Measurements from ENCODE around the gene IFT52. TPM values are rescaled to one million over a fixed set of nuclear protein-coding genes. Genes with fewer than 3 reads are reported as not detected.

The IFT52 gene
- total and polyA plus RNA-seq, 5 donors = 8.1 to 14.1 (median 11.4) TPM

DNA sequence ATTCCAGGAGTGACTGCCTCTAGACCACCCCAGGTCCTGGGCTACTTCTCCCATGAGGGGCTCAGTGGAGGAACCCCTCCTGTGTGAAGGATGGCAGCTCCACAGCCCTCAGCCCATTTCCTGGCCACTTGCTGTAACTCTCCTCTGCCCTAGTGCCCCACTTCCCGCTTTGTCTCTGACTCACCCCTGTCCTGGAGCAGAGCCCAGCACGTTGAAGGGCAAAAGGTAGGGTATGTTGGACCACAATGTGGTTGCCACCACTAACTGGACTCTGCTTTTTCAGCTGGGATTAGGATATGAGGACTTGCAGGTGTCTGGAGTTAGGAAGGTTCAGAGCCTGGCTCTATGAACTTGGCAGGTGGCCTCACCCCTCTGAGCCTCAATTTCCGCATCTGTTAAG lies 78.6 kb downstream of the IFT52 start:
- DNase-seq (no peak), ATAC-seq (no peak)
- H3K4me3 ChIP-seq (ENCODE audit: low read length) = no peak overlapping the region
- no peaks in the 10 kb centered on the region for H3K9me3 ChIP-seq (ENCODE audit: control insufficient read depth, low read length)
- H3K27me3 ChIP-seq (ENCODE audit: control insufficient read depth, insufficient read depth) = peaks cover 5% of the 10 kb centered on the region
- 82% methylated on average over 3 of the region's 3 CpGs for WGBS
- H3K27ac ChIP-seq (ENCODE audit: low read length) = no peak overlapping the region
- intact Hi-C loops (cut with DNase I) = no loop called here
- peaks cover 4% of the 10 kb centered on the region for H3K4me1 ChIP-seq (ENCODE audit: control insufficient read depth, insufficient read depth, low read length)

DNA sequence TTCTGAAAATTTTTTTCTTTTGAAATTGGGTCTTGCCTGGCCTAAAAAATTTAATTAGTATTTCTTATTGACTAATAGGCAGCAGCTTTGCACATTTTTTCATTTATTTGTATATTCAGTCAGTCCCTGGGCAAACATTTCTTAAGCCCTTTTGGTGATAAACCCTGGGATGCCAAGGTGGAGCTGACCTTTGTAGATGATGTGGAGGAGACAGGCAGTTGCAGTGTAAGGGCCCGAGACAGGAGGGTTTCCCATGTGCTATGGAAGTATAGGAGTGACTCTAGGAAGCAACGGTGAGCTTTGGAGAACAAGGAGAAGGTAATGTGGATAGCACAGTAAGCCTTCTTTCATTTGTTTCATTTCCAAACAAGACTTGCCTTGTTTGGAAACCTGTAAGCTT lies 79.7 kb downstream of the IFT52 start:
- no peak for DNase-seq
- intact Hi-C loops (cut with DNase I) = no loop called here
- H3K27ac ChIP-seq (ENCODE audit: low read length) = no peak overlapping the region
- no peak for ATAC-seq
- no peak overlapping the region for H3K4me3 ChIP-seq (ENCODE audit: low read length)
- peaks cover 4% of the 10 kb centered on the region for H3K4me1 ChIP-seq (ENCODE audit: control insufficient read depth, insufficient read depth, low read length)
- peaks cover 3% of the 10 kb centered on the region for H3K27me3 ChIP-seq (ENCODE audit: control insufficient read depth, insufficient read depth)
- WGBS = 91% methylated on average over 2 of the region's 2 CpGs
- no peaks in the 10 kb centered on the region for H3K9me3 ChIP-seq (ENCODE audit: control insufficient read depth, low read length)

DNA sequence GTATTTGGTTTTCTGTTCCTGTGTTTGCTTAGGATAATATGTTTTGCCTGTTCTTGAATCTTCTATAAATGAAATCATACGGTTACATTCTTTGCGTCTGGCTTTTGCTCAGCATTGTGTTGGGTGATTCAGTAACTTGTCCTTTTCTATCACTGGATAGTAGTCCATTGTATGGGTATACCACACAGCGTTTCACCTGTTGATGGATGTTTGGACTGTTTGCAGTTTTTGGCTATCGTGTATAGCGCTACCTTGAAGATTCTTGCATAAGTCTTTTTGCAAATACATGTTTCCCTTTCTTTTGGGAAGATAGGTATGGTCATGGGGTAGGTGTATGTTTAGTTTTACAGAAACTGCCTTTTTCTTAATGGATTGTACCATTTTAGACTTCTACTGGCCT lies 85.6 kb downstream of the IFT52 start:
- Histone ChIP-seq H3K4me1 (ENCODE audit: control insufficient read depth, insufficient read depth, low read length) (no peaks in the 10 kb centered on the region), H3K9me3 (ENCODE audit: control insufficient read depth, low read length) (no peaks in the 10 kb centered on the region), H3K27me3 (ENCODE audit: control insufficient read depth, insufficient read depth) (no peaks in the 10 kb centered on the region), H3K4me3 (ENCODE audit: low read length) (no peak overlapping the region), H3K27ac (ENCODE audit: low read length) (no peak overlapping the region)
- intact Hi-C loops (cut with DNase I) = no loop called here
- ATAC-seq (no peak), DNase-seq (no peak)
- 93% methylated on average over 5 of the region's 5 CpGs for WGBS

DNA sequence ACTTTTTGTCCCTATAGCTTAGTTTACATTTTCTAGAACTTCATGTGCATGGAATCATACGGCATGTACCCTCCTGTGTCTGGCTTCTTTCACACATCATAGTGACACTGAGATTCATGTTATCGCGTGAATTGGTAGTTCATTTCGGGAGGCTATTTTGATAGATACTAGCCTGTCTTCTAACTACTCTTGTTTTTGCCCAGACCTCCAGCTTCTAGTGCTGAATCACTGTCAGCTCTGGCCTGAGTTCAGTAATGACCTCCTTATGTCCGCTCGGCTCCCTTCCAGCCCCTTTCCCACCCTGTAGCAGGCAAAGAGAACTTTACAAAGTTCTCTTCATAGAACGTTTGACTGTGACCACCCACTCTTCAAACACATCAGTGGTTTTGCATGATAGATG lies 90.2 kb downstream of the IFT52 start:
- intact Hi-C loops (cut with DNase I) = no loop called here
- ATAC-seq = no peak
- no peak overlapping the region for H3K4me3 ChIP-seq (ENCODE audit: low read length)

DNA sequence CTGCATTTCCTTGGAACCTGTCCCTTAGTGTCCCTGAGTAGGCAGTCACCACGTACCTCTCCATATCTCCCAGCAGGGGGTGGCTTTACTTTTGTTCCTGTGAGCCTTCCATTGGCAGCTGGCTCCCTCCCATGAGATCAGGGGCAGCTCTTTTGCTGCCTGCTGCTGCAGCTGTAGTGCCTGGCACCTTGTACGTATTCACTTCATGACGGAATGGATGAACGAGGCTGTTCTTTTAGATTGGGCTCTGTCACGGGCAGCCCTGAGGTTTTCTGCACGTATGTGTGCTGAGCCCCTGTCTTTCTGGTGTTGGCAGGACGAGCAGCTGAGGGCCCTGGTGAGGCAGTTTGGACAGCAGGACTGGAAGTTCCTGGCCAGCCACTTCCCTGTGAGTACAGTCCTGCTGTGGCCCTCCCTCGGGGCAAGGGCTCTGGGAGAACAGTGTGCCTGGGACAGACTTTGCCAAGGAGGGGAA lies 90.8 kb downstream of the IFT52 start:
- Histone ChIP-seq H3K27ac (ENCODE audit: low read length) (no peak overlapping the region), H3K4me1 (ENCODE audit: control insufficient read depth, insufficient read depth, low read length) (no peaks in the 10 kb centered on the region), H3K4me3 (ENCODE audit: low read length) (no peak overlapping the region), H3K27me3 (ENCODE audit: control insufficient read depth, insufficient read depth) (no peaks in the 10 kb centered on the region), H3K9me3 (ENCODE audit: control insufficient read depth, low read length) (no peaks in the 10 kb centered on the region)
- intact Hi-C loops (cut with DNase I) = no loop called here
- WGBS = 66% methylated on average over 8 of the region's 8 CpGs
- DNase-seq (no peak), ATAC-seq (peak in 1 of 2 donors; percentile 54)

More for the DNA sequence above, 90.2 kb downstream of the IFT52 start:
- no peaks in the 10 kb centered on the region for H3K27me3 ChIP-seq (ENCODE audit: control insufficient read depth, insufficient read depth)
- no peaks in the 10 kb centered on the region for H3K9me3 ChIP-seq (ENCODE audit: control insufficient read depth, low read length)
- no peaks in the 10 kb centered on the region for H3K4me1 ChIP-seq (ENCODE audit: control insufficient read depth, insufficient read depth, low read length)
- H3K27ac ChIP-seq (ENCODE audit: low read length) = no peak overlapping the region
- 83% methylated on average over 7 of the region's 7 CpGs for WGBS
- no peak for DNase-seq

DNA sequence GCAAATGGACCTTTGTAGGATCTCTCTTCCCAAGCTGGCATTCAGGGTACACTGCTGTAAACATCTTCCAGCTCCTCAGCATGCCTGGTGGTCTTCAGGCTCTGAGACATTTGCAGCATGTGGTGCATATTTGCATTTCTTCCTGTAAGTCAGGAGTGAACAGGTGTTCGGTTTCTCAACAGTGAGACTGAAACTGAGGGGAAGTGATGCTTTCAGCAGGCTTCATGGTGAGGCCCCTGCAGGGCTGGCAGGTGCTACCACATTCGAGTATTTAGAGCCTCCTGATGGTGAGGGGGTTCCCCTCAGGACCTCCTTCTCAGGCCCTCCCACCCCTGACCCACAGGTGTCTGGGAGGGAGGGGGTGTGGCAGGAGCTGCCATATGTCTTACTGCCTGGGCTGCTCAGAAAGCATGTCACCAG lies 91.3 kb downstream of the IFT52 start:
- Histone ChIP-seq H3K27me3 (ENCODE audit: control insufficient read depth, insufficient read depth) (no peaks in the 10 kb centered on the region), H3K4me1 (ENCODE audit: control insufficient read depth, insufficient read depth, low read length) (no peaks in the 10 kb centered on the region), H3K9me3 (ENCODE audit: control insufficient read depth, low read length) (no peaks in the 10 kb centered on the region), H3K4me3 (ENCODE audit: low read length) (no peak overlapping the region), H3K27ac (ENCODE audit: low read length) (no peak overlapping the region)
- 57% methylated on average over 2 of the region's 2 CpGs for WGBS
- intact Hi-C loops (cut with DNase I) = no loop called here
- no peak for ATAC-seq
- DNase-seq = no peak

DNA sequence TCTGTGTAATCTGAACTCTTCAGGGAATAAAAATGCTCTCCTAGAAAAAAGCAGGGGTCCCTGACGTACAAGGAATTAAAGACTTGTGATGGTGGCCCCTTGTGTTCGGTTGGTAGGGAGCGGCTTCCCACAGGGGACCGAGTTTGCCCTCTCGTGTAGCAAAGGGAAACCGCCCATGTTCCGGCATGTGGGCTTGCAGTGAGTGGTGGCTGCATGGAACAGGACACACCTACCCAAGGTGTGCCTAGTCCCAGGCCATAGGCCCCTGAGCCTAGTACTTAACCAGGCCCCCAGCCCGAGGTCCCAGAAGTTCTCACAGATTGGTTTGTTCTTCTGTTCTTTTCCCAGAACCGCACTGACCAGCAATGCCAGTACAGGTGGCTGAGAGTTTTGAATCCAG lies 91.7 kb downstream of the IFT52 start:
- intact Hi-C loops (cut with DNase I) = no loop called here
- WGBS = 97% methylated on average over 9 of the region's 9 CpGs
- Histone ChIP-seq H3K27ac (ENCODE audit: low read length) (no peak overlapping the region), H3K4me1 (ENCODE audit: control insufficient read depth, insufficient read depth, low read length) (no peaks in the 10 kb centered on the region), H3K4me3 (ENCODE audit: low read length) (no peak overlapping the region), H3K9me3 (ENCODE audit: control insufficient read depth, low read length) (no peaks in the 10 kb centered on the region), H3K27me3 (ENCODE audit: control insufficient read depth, insufficient read depth) (no peaks in the 10 kb centered on the region)
- DNase-seq (no peak), ATAC-seq (no peak)

DNA sequence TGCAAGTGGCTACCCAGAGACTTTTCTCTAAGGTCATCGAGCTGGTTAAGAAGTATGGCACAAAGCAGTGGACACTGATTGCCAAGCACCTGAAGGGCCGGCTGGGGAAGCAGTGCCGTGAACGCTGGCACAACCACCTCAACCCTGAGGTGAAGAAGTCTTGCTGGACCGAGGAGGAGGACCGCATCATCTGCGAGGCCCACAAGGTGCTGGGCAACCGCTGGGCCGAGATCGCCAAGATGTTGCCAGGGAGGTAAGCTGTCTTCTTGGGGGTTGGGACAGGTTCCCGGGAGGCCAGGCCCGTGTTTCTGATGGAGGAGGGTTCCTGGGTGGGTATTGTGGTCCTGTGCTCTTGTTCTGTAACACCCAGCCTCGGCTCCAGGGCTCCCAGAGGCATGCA lies 96.1 kb downstream of the IFT52 start:
- no peak overlapping the region for H3K27ac ChIP-seq (ENCODE audit: low read length)
- no peaks in the 10 kb centered on the region for H3K9me3 ChIP-seq (ENCODE audit: control insufficient read depth, low read length)
- WGBS = 95% methylated on average over 13 of the region's 13 CpGs
- ATAC-seq (no peak), DNase-seq (no peak)
- no peaks in the 10 kb centered on the region for H3K4me1 ChIP-seq (ENCODE audit: control insufficient read depth, insufficient read depth, low read length)
- no peak overlapping the region for H3K4me3 ChIP-seq (ENCODE audit: low read length)
- H3K27me3 ChIP-seq (ENCODE audit: control insufficient read depth, insufficient read depth) = no peaks in the 10 kb centered on the region
- intact Hi-C loops (cut with DNase I) = no loop called here

DNA sequence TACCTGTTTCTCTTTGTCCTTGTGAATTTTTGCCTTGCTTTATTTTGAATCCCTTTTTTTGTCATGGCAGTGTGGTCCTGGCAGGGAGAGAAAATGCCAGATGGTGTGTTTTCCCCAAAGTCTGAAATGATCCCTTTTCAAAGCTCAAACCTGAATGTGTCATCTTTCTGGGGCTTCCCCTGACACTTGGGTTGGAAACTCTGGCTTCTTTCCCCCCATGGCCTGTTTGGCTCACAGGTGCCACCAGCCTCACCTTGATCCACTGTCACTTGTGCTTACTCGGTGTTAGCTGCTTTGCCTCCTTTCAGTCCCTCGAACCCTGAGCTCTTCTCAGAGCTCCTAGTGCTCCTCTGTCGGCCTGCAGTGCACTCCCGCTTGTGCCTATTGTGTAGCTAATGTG lies 98.4 kb downstream of the IFT52 start:
- DNase-seq (no peak), ATAC-seq (no peak)
- no peak overlapping the region for H3K4me3 ChIP-seq (ENCODE audit: low read length)
- no peaks in the 10 kb centered on the region for H3K4me1 ChIP-seq (ENCODE audit: control insufficient read depth, insufficient read depth, low read length)
- H3K27ac ChIP-seq (ENCODE audit: low read length) = no peak overlapping the region
- intact Hi-C loops (cut with DNase I) = no loop called here
- no peaks in the 10 kb centered on the region for H3K9me3 ChIP-seq (ENCODE audit: control insufficient read depth, low read length)
- 87% methylated on average over 4 of the region's 4 CpGs for WGBS
- H3K27me3 ChIP-seq (ENCODE audit: control insufficient read depth, insufficient read depth) = no peaks in the 10 kb centered on the region

DNA sequence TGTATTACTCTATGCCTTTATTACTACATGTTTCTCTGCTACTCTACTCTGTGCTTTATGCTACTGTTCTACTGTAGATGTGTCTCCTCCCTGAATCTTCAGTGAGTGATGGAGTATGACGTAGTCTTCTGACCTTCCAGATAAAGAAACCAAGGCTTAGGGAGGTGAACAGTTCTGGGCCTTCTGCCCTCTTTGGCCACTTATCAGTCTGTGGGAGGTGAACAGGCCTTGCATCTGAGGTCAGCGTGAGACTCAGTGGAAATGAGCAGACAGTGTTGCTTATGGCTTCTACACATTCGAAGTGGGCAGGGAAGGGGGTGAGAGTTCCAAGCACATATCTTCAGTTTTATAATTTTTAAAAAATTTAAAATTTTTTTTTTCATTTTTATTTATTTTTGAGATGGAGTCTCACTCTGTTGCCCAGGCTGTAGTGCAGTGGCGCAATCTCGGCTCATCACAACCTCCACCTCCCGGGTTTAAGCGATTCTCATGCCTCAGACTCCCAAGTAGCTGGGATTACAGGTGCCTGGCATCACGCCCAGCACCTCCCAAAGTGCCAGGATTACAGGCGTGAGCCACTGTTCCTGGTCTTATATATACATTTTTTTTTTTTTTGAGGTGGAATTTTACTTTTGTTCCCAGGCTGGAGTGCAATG lies 100.3 kb downstream of the IFT52 start:
- 88% methylated on average over 9 of the region's 9 CpGs for WGBS
- Histone ChIP-seq H3K27ac (ENCODE audit: low read length) (no peak overlapping the region), H3K4me1 (ENCODE audit: control insufficient read depth, insufficient read depth, low read length) (no peaks in the 10 kb centered on the region), H3K27me3 (ENCODE audit: control insufficient read depth, insufficient read depth) (no peaks in the 10 kb centered on the region), H3K9me3 (ENCODE audit: control insufficient read depth, low read length) (no peaks in the 10 kb centered on the region), H3K4me3 (ENCODE audit: low read length) (no peak overlapping the region)
- intact Hi-C loops (cut with DNase I) = no loop called here
- no peak for ATAC-seq
- no peak for DNase-seq

DNA sequence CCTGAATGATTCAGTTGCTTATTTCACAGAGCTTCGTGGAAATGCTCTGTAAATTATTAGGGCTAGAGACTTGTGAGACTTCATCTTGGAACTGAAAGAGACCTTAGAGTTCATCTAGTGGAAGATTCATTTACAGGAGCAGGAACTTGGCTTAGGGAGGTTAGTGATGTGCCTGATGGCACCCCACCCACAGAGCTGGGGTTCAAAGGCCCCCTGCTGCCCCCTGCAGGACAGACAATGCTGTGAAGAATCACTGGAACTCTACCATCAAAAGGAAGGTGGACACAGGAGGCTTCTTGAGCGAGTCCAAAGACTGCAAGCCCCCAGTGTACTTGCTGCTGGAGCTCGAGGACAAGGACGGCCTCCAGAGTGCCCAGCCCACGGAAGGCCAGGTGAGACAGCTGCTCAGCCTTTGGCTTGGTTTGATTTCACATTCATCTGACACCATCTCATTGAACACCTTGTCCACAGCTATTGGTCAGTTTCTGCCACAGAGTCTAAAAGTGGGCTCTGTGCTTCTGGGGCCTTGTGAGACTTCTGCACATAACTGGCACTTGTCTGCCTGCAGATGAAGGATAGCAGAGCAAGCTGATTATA lies 101.3 kb downstream of the IFT52 start:
- peak in 2 of 3 donors; percentile 27 to 63 for DNase-seq
- ATAC-seq = peak; percentile 31 to 39
- intact Hi-C loops (cut with DNase I) = no loop called here
- Histone ChIP-seq H3K4me3 (ENCODE audit: low read length) (no peak overlapping the region), H3K27me3 (ENCODE audit: control insufficient read depth, insufficient read depth) (no peaks in the 10 kb centered on the region), H3K9me3 (ENCODE audit: control insufficient read depth, low read length) (no peaks in the 10 kb centered on the region), H3K27ac (ENCODE audit: low read length) (no peak overlapping the region), H3K4me1 (ENCODE audit: control insufficient read depth, insufficient read depth, low read length) (no peaks in the 10 kb centered on the region)
- 91% methylated on average over 5 of the region's 5 CpGs for WGBS

Measured in right cardiac atrium (tissue), 5 donors.